Stomach (tissue), 4 donors: ENCODE results near the gene ASL.

Source experiments
- CTCF ChIP-seq, 7 experiments: fragments of 450-650 bp in 4 of 7; fragments of 200-600 bp in 3 of 7; sonication (generic) in 3 of 7; IDR thresholded peaks; one replicate each; pipeline ENCODE4 v1.5.1; 2016 to 2019; ENCODE audit warnings: antibody characterized with exemption in 7 of 7, control low read depth in 2 of 7, mild to moderate bottlenecking in 1 of 7
- EP300 ChIP-seq: sonication (generic); formaldehyde crosslinking; IDR thresholded peaks from one replicate; pipeline ENCODE4 v1.6.1; 2017; ENCODE audit warnings: antibody characterized with exemption
- POLR2A ChIP-seq, 4 donors: fragments of 450-650 bp; IDR thresholded peaks; one replicate each; pipeline ENCODE4 v1.6.1; 2016; ENCODE audit warnings: antibody characterized with exemption in 4 of 4, control low read depth in 2 of 4, mild to moderate bottlenecking in 1 of 4, moderate library complexity in 1 of 4
- POLR2AphosphoS5 ChIP-seq, 3 donors: sonication (generic); formaldehyde crosslinking; IDR thresholded peaks; one replicate each; pipeline ENCODE4 v1.6.1; 2016; ENCODE audit warnings: antibody characterized with exemption in 3 of 3

GRCh38 chr7:66142334-66142733, 66.7 kb downstream of the ASL start:
- TF ChIP-seq CTCF (IDR thresholded peaks at IDR 0.05) = no peak
- TF ChIP-seq POLR2A (IDR thresholded peaks at IDR 0.05) = no peak
- TF ChIP-seq EP300 = no peak
- TF ChIP-seq POLR2AphosphoS5 (IDR thresholded peaks at IDR 0.05) = no peak
